GM10248 (cell line): ENCODE measurements around the gene ANKUB1.

Experiments used
- CTCF ChIA-PET: fragments of 300-600 bp; sonication (Branson Sonifier 250); formaldehyde crosslinking; extraction: SDS; loops from one replicate; lab custom pipeline; 2021; ENCODE audit warnings: antibody characterized with exemption; lab: Yijun Ruan, JAX
- POLR2A ChIA-PET: fragments of 350-650 bp; sonication (Branson Sonifier 250); formaldehyde crosslinking; extraction: SDS; loops from one replicate; lab custom pipeline; 2020; ENCODE audit warnings: antibody characterized with exemption; lab: Yijun Ruan, JAX
- DNase-seq: peaks from one replicate; pipeline ENCODE4 v3.0.0; 2012; ENCODE audit errors: extremely low spot score
- CTCF ChIP-seq: IDR thresholded peaks from 2 replicates; pipeline ENCODE4 v1.5.1; 2012; ENCODE audit warnings: mild to moderate bottlenecking, low read depth; ENCODE audit errors: extremely low read depth, missing control alignments, control extremely low read depth

ANKUB1 gene

DNA sequence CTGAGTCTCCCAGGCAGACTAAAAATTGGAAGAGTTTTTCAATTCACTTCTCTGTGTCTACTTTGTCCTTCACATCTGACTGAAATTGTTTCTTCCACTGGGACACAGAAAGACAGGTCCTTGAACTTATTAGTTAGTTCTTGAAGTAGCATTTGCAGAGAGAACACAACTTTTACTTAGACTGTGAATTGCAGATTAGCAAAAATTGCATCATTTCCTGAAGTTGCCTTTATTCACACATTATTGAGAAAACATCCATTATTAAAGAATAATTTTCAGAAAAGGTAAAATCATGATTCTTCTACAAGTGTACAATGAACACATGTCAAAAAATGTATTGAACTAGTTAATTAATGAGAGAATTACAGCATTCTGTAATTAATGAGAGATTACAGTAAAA, 38.6 kb downstream of the ANKUB1 start:
- no peak for DNase-seq
- ChIA-PET POLR2A (no interaction called here), CTCF (interaction anchor here (1.6 kb wide), 1 partner anchor 13 kb away, joined by 4 read pairs; no protein-coding TSS in a partner anchor)
- TF ChIP-seq CTCF: no peak

- TF ChIP-seq CTCF: no peak
- DNase-seq: no peak
- POLR2A ChIA-PET: no interaction called here
- CTCF ChIA-PET: interaction anchor here (0.7 to 3.2 kb wide), 13 partner anchors 8 to 221 kb away, joined by 3 to 31 read pairs (median 6); no protein-coding TSS in a partner anchor
Measured at GRCh38 chr3:149752788-149753136, 39.6 kb downstream of the ANKUB1 start.

GRCh38 chr3:149752051-149752787, 40.1 kb downstream of the ANKUB1 start, which contains the start of gene COMMD2:
Gene COMMD2 (minus strand): TSS chr3:149752489. CDS start chr3:149752444, 45 bp downstream.
- DNase-seq: peak; percentile 84
- POLR2A ChIA-PET: no interaction called here
- no peak for TF ChIP-seq CTCF
- CTCF ChIA-PET: interaction anchor here (0.7 to 3.2 kb wide), 16 partner anchors 9 to 720 kb away, joined by 3 to 31 read pairs (median 5); no protein-coding TSS in a partner anchor

- no peak for DNase-seq
- TF ChIP-seq CTCF: no peak
- ChIA-PET CTCF (interaction anchor here (0.8 to 3.2 kb wide), 15 partner anchors 9 to 720 kb away, joined by 3 to 31 read pairs (median 6); no protein-coding TSS in a partner anchor), POLR2A (interaction anchor here (0.6 kb wide), 1 partner anchor 25 kb away, joined by 3 read pairs; no protein-coding TSS in a partner anchor)
Measured at GRCh38 chr3:149751551-149751950, 40.8 kb downstream of the ANKUB1 start.

DNA sequence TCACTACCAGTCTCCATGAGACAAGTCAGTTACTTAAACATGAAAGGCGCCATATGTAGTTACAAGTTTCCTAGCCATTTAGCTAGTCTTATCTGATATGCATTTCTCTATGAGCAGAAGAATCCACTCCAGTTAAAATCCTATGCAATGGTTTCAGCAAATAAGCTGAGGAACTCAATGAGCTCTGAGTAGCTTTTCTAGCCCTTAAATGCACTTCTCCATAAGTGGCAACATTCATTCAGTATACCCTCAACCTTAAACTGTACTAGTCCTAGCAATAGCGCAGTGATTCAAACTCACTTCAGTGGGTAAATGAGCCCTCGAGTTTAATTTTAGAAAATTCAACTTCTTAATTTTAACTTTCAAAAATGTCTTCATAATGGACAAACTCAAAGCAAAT, 47.7 kb downstream of the ANKUB1 start:
- DNase-seq: no peak
- POLR2A ChIA-PET: no interaction called here
- no peak for TF ChIP-seq CTCF
- CTCF ChIA-PET: interaction anchor here (1.1 kb wide), 1 partner anchor 21 kb away, joined by 3 read pairs; no protein-coding TSS in a partner anchor

DNA sequence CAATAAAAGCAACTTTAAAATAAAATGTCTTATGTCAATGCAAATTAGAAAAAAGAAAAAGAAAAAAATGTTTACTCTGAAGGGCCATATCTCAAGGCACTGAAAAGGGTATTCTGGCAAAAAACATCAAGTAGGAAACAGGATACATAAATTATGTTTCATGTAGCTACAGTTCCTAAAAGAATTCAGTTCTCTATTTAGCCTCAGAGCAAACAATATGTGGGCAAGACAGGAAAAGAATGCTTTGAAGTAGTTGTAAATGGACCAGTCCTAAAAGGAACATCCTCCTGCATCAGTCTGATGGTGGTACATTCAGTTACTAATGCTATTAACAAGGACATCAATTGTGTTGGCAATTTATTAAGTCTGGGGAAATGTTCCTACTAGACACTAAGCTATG, 48.2 kb downstream of the ANKUB1 start:
- no peak for TF ChIP-seq CTCF
- no peak for DNase-seq
- POLR2A ChIA-PET: no interaction called here
- CTCF ChIA-PET: interaction anchor here (1.1 kb wide), 1 partner anchor 22 kb away, joined by 3 read pairs; no protein-coding TSS in a partner anchor
